HG02571 (cell line): ENCODE data around the gene GNA14.
"Not testable (repeated sequence)": the region's sequence is repeated elsewhere in the genome, so short reads cannot be mapped to it uniquely, and the experiment has no call there.

Experiments
- ATAC-seq: cut with Tn5 transposase; IDR thresholded peaks from one replicate; pipeline ENCODE4 v1.9.1; 2021; ENCODE audit warnings: mild to moderate bottlenecking, moderate library complexity; ENCODE audit not compliant: unreplicated experiment

Gene GNA14

GRCh38 chr9:77497322-77498198, 150.6 kb downstream of the GNA14 start:
- ATAC-seq = no peak

- ATAC-seq = no peak
These were observed 152.1 kb downstream of the GNA14 start for GRCh38 chr9:77495834-77496671.

GRCh38 chr9:77490279-77490678, 157.8 kb downstream of the GNA14 start:
- ATAC-seq = not testable (repeated sequence)

GRCh38 chr9:77489405-77490163, 158.5 kb downstream of the GNA14 start:
- ATAC-seq = not testable (repeated sequence)

- no peak for ATAC-seq
These were observed 159.5 kb downstream of the GNA14 start for GRCh38 chr9:77488439-77489126.

- no peak for ATAC-seq
These were observed 161.2 kb downstream of the GNA14 start for GRCh38 chr9:77486968-77487367.

GRCh38 chr9:77486463-77486862, 161.7 kb downstream of the GNA14 start:
- ATAC-seq = no peak

GRCh38 chr9:77475641-77476473, 172.3 kb downstream of the GNA14 start:
- ATAC-seq = peak; percentile 62

GRCh38 chr9:77474936-77475335, 173.2 kb downstream of the GNA14 start:
- ATAC-seq = no peak

- ATAC-seq = no peak
These were observed 175.5 kb downstream of the GNA14 start for GRCh38 chr9:77472646-77473045.

GRCh38 chr9:77471572-77471971, 176.6 kb downstream of the GNA14 start:
- no peak for ATAC-seq

- ATAC-seq = no peak
These were observed 178.4 kb downstream of the GNA14 start for GRCh38 chr9:77469515-77470231.

- ATAC-seq = no peak
These were observed 183.5 kb downstream of the GNA14 start for GRCh38 chr9:77464661-77465060.

GRCh38 chr9:77463151-77463550, 185.0 kb downstream of the GNA14 start:
- ATAC-seq = no peak

- ATAC-seq = no peak
These were observed 186.1 kb downstream of the GNA14 start for GRCh38 chr9:77462066-77462465.

- ATAC-seq = no peak
These were observed 187.2 kb downstream of the GNA14 start for GRCh38 chr9:77460938-77461337.

GRCh38 chr9:77457916-77458592, 190.1 kb downstream of the GNA14 start:
- ATAC-seq = peak; percentile 79

- ATAC-seq = peak; percentile 81
These were observed 191.2 kb downstream of the GNA14 start for GRCh38 chr9:77456829-77457437.
